GM21786 (cell line): ENCODE data around the gene CAMTA1.

Experiments used
- ATAC-seq: cut with Tn5 transposase; IDR thresholded peaks from one replicate; pipeline ENCODE4 v1.9.1; 2021; ENCODE audit not compliant: unreplicated experiment

The CAMTA1 gene

DNA sequence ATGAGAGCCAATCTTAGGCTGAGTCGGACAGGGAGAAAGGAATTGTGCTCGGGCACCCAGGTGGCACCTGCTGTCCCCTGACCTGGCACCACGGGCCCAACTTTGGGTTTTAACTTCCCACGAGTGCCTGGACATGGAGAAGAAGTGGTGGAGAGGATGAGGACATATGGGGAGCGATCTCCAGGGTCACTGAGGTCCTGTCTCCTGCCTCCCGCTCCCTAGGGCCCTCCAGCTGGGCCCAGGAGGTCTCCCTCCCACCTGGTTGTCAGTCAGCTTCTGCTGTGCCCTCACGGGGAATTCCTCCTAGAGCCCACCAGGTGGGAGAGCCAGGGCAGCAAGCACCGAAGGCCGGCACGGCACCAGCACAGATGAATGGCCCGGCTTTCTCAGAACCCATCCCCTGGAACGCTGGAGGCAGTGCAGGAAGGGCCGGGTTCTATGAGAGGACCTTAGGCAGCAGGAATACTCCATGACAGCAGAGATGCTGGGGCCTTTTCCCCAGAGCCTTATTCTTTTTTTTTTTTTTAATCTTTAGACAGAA, 435.5 kb downstream of the CAMTA1 start:
- ATAC-seq: no peak

DNA sequence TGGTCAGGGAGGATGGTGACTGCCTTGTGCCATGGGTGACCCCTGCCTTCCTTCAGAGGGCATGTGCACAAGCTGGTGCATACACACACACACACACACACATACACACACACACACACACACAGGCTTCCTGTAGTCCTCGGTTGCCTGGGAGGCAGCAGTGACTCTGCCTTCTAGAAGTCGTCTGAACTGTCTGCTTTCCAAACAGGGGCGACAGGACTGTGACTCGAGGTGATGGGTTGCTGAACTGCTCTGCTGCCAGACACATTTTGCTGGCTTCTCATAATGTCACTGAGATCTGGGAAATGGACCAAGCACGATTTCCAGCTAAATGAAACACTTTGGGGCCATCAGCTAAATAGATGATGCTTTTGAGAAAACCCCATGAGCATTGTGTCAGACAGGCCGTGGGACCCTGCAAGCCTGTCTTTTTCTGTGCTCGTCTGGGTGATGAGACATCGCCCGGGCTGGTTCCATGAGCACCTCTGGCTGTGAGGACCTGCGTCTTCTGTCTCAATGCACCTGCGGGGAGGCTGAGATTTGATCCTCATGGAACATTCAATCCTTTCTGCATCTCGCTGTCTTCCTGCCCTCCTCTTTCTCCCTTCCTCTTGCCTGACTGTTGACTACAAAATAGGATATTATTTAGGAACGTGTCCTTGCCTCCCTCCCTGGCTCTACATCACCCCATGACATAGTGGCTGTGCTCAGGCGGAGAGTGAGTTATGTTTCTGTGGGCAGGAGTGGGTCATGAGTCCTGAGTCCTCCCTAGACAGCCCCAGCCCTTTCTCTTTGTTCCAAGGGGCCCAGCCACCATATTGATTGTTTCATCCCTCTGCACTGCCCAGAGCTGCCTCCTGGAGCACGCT, 436.8 kb downstream of the CAMTA1 start:
- ATAC-seq: no peak

DNA sequence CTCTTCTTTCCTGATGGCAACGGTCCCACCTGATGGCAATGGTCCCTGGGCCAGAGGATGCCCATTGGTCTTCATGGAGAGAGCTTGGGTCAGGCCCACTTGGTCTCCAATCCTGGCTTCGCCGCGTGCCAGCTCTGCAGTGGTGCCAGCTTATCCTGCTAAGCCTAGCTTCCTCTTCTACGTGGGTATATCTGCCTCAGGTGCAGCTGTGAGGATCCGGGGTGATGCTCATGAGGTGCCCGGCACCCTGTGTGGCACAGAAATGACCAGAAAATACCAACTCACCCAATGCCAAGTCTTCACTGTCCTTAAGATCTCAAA, 437.4 kb downstream of the CAMTA1 start:
- no peak for ATAC-seq

DNA sequence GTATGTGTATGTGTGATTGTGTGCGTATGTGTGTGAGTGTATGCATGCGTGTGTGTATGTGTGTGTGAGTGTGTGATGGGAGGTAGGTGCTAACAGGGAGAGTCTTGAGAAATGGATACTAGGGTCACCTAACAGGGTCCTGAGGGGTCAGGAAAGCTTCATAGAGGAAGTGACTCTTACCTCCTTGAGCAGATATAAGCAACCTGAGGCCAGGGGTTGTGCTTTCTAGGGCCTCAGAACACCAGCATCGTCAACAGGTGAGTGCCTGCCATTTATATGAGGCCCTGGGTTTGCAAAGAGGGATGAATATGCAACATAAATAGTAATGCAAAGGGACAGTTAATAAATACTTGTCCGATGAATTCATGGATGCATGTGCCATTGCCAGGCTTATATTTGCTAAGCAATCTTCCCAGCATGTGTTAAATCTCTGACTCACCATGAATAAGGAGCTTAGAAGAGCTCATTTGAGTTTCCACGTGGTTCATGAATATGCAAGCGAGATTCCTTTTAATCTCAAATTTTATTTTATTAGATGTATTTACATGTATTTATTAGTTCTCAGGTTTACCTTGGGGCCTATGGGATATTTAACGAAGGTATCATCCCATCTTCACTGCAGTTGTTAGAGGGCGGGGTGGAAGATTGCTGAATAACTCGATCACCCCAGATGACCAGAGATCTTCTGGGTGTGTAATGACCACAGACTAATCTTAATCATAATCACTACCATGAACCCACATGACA, 438.3 kb downstream of the CAMTA1 start:
- ATAC-seq: no peak

DNA sequence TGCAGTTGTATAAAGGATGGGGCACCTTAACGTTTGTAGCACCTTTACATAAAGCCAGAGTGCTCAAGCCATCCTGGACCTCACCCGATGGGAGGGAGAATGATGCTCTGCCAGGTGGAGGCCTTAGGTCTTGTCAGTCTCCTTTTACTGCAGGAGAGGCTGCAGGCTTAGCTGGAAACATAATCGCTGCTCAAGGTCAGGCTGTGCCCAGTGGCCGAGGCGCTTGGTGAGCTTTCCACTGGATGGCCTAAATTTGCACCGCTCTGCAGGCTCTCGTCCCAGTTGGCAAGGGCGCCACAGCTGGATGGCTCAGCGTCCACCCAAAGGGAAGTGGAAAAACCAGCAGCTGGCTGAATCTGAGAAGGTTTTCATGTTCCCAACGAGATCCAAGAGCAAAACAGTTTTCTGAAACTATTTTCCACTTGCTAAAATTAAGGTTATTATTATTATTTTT, 438.9 kb downstream of the CAMTA1 start:
- ATAC-seq: no peak

DNA sequence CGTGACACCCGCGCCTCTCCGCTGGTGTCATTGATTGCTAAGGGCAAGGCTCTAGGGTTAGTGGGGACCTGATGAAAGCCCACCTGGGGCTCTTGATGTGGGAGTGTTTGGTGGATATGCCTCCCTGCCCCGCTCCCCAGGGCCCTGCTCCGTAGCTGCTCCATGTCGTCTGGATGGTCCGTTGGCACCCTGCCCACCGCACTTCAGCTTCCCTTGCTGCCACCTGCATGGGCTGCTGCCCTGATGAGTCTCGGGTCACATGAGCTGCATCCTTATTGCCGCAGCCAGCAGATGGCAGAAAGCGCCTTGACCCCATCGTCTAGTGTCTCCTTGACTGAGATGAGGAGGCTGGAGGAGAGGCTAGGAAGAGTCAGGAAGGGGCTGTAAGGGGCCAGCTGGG, 439.4 kb downstream of the CAMTA1 start:
- no peak for ATAC-seq

DNA sequence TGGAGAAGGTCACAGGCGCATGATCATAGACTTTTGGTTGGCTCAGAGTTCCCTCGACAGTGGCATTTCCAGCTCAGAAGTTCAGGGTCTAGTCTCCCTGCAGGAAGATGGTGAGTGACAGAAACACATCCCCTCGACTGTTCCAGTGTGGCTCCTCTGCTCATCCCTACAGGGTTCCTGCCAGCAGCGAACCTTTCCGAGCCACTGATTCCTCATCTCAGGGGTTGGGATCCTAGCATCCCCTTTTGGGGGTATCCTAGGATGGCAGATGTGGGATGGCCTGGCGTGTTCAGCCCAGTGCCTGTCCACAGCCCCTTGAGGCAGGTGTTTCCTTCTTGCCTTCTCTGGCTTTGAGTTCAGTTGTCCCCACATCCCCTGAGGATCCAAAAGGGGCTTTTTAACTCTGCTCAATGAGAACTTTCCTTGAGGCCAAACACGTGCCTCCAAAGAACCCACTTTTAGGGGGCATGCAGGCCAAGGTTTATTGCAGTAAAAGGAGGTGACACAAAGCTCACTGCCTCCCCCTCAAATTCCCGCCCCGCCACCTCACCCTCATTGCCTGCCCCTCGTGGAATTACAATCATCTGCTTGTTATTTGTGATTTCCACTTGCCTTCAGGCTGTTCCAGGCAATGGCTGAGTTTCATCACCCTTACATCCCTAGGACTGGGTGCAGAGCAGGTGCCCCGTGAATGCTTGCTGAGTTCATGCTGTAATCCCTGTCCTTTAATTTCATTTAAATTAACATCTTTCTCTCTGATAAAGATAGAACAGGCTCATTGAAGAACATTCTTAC, 440.7 kb downstream of the CAMTA1 start:
- ATAC-seq: no peak

DNA sequence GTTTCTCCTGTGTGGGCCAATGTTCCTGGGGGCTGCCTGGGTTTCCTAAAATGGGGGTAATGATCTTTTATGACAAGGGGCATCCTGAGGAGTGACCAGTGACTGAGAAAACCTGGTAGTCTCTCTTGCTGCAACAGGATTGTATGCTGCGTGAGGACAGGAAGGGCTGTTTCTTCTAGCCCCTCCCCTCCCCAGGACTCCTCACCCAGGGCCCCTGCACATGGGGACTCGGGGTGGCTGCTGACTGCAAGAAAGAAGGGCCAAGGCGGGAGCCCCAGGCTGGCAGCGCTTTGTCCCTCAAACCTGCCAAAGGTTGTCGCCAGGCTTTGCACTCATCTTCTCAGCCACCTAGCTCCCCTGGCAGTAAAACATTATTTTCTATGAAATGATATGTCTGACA, 442.4 kb downstream of the CAMTA1 start:
- ATAC-seq: no peak

DNA sequence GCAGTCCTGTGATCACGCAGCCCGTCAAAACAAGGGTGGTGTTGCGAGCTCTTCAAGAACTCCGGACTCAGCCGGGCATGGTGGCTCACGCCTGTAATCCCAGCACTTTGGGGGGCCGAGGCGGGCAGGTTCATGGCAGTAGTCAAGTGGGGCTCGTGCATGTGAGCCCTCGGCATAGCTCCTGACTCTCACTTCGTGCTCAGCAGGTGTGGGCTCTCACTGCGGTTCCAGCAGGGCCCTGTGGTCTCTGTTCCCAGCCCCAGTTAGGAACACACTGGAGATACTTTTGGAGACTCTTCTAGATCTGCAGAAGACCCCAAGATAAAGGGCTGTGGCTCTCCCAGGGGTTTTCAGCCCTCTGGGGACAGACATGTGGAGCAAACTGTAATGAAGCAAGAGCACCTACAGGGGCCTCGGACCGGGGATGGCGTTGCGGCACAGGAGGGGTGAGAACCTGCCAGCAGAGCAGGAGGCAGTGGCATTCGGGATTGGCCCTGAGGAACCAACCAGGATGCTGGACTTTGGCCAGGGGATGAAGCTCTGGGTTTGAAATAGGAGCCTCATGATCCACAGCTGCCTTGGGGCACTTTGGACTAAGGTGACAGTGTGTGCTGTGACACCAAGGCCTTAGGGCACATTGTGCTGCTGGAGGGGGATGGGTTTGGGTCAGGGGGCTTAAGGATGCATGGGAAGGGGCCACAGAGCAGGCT, 443.2 kb downstream of the CAMTA1 start:
- no peak for ATAC-seq

DNA sequence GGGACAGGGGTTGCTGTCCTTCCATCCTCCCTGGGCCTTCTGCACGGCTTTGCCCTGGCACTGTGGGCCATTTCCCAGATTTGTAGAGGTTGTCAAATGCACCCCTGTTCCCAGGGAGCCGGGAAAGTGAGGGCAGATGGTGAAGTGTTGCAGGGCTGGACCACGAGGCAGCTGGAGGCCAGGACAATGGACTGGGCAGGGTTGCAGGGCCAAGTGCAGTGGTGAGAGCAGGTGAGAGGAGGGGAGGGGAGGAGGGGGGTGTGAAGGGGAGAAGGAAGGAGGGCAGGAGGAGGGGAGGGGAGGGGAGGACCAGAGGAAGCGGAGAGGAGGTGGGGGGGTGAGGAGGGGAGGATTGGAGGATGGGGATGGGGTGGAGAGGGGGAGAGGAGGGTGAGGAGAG, 443.9 kb downstream of the CAMTA1 start:
- no peak for ATAC-seq

DNA sequence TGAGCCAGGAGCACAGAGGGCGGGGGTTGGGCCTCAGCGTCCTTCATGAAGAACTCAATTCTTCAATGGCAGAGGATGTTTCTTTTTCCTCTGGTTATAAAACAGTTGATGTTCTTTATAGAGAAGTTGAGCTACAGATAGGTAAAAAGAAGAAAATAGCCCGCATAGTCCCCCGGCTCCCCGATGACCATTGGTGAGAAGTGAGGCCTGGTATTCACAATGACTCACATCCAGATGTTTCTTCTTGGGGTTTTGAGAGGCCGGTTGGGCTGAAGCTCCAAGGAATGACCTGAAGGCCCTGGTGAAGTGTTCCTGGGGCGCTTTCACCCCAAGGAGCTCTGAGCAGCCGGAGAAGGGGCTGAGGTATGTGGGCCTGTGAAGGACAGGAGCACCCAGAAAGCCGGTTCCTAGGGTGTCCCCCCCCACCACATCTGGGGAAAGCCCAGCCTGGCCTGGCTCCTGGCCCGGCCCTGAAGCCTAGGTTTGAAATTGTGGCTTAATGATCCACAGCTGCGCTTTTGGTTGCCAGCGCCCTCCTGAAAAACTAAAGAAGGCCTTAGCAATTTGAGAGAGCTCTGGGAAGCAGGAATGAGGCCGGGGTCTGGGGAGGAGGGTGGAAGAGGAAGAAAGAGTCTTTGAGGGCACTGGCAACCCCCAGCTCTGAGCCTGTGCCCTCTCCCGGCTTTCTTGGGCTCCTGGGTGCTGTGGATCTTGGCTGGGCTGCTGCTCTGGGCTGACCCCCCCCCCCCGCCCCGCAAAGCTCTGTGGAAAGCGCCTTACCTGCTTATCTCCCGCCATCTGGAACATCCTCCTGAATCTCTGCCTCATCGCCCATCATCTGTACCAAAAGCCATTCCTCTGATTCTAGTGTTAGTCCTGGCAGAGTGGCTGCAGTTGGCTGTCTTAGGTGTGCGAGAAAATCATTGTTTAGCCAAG, 444.7 kb downstream of the CAMTA1 start:
- ATAC-seq: no peak

DNA sequence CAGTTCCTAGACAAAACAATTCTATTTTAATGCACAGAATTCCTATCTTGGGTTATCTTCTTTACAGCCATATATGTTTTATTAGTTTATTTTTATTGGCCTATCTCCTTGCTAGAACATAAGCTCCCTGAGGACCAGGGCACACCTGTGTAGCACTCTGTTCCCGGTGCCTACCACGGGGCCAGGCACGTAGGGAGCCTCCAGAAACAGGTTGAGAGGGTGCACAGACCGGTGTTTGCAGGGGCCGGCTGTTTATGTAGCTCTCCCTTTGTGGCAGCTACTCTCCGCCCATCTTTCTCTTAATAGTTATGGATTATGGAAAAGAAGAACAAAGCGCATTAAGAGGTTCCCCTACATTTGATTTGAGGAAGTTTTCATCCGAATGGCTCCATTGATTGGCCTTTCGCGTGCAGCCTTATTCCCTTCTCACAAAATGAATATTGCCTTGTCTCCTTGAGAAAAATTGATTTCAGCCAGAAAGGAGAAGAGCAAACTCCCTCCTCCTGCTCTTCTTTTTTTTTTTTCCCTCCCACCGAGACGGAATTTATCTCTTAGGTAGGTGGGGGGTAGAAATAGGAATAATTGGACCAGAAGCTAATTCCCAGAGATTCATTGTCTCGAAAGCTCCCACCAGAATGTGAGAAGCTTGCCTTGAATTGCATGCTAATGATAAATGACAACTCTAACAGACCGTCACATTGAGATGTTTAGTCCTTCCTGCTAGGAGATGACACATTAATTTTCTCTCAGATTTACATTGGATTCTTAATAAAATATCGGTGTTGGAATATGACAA, 447.4 kb downstream of the CAMTA1 start:
- ATAC-seq: no peak

DNA sequence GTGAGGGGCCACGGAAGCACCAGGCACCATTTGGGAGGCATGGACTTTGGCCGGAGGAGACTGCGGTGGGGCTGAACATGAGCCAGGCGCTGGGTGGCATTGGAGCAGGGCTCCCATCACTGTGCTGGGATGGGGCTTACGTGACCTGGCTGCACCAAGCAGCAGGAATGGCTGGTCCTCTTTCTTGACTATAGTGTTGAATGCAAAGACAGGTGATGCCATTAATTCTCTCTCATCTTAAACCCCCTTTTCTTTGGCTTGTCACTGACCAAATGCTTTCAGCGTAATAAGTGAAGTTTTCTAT, 447.9 kb downstream of the CAMTA1 start:
- ATAC-seq: no peak

DNA sequence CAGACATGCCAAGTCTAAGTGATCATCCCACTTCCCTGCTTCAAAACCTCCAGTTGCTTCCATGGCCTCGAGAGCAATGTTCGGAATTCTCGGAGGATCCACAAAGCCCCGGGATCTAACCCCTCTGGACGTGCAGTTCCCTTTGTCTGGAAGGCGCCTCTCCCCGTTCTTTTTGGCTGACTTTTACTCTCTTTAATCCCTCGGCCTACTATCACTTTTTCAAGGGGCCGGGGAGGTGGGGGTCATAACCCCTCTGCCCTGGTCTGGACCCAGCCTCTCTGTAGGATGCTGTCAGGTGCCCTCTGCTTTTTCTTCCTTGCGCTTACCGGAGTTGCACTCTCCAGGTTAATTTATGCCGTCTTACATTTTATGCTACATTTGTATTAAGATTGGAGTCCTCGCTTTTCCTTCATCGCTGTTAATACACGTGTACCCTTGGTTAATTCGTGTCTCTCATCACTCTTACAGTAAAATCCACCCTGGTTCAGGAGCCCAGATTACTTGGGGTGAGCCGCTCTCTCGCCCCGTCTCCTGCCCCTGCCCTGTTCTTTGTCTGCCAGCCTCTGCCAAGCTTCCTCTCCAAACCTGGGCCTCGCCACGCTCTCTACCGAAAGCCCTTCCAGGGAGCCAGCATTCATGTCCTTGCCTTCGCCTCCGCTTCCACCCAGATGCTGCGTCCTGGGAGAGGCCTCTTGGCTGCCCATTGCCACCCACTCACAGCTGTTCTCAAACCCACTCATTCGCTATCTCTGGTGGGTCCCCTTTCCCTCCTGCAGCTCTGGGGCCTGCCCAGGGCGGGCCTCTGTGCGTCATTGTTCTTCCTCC, 448.6 kb downstream of the CAMTA1 start:
- ATAC-seq: no peak

DNA sequence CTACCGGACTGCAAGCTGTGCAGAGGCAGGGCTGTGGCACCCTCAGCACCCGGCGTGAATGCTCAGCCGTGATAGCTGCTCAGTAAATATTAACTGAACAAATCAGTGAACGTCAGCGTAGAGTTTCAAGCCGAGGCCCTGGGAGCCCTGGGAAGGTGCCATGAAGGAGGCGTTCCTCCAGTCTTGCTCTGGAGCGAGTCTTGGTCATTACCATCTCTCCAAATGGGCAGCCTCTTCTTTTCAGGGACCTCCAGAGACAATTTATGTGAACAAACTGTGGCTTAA, 449.2 kb downstream of the CAMTA1 start:
- no peak for ATAC-seq

DNA sequence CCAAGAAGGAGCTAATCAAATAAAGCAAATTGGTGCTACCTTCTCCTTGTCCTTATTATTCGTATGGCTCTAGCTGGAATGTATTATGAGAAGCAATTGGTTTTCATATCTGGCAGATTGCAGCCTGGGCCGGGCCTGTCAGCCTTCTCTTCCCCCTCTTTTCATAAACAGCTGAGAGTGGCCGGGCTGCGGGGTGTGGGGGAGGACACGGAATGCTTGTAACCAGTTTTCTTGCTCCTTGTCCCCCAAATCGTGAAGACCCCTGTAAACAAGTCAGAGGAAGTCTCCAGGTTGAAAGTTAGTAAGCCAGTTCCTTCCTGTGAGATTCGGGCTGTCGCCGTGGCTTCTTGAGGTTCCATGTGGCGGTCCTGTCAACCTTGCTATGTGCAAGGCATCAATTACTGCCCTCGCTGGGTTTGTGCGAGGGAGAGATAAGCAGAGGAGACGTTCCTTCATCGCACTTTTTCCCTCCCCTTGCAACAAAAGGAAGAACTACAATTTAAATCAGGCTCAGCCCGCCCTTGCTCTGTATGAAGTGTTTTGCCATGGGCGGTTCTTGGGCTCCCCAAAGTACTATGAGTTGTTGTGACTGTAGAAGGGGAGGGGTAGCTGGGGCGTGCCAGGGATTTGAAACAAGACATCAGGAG, 450.7 kb downstream of the CAMTA1 start:
- ATAC-seq: no peak

DNA sequence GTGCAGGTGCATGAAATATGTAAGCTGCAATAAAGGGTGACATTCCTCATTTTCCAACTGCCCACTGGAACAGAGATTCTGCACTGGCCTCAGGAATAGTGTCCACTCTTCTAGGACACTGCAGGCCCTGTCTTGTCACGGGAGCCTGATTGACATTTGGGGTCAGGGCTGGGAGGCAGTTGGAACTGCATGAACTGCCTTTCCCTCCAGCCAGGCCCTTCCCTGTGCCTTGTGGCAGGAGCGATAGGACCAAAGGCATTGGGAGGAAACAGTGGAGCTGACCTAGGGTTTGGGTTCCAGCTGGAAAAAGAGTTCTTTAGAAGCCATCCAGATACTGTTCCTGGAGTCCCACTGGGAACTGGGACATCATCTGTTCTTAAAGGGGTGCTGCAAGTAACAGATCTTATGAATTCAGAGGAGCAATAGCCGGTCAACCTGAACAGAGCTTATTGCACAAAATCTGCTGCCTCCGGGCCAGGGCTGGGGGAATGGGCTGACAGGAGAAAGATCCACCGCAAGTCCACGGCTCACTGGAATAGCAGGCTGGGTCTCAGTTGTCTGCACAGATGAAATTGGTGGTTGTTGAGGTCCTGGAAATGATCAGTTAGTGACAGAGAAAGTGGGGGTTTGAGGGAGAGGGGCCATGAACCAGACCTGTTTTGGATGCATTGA, 451.7 kb downstream of the CAMTA1 start:
- ATAC-seq: no peak
